ENCODE measurements around the gene MYH3.
"Not testable (repeated sequence)": the region's sequence is repeated elsewhere in the genome, so short reads cannot be mapped to it uniquely, and the experiment has no call there.

The MYH3 gene

GRCh38 chr17:10657148-10657547 is at the start of gene MYH3:
Gene MYH3 (minus strand): TSS chr17:10657309. CDS start chr17:10655064, 2,245 bp downstream.
- DNase-seq = no peak
- in situ Hi-C loops (cut with MboI; ENCODE audit: low pct_unique_long_range_greater_than_20kb, low sequenced_read_pairs) = no loop called here

- no peak for DNase-seq
- in situ Hi-C loops (cut with MboI; ENCODE audit: low pct_unique_long_range_greater_than_20kb, low sequenced_read_pairs) = no loop called here
Observed at GRCh38 chr17:10705727-10706126, 48.6 kb upstream of the MYH3 start.

DNA sequence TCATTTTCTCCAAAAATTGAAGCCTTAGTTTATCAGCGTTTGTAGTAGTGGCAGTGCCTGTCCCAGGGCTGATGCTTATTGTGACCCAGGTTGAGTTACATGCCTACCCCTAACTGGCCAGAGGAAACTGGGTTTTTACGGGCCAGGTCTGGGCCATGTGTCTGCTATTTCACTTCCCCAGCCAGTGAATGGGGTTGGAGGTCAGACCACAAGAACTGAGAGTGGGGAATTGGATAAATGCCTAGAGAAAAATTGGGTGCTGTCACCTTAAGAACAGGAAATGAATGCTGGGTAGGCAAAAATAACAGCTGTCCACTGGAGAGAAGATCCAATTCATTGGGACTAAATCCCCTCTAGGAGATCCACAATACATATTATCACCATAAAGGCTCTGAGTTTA is 45.5 kb upstream of the MYH3 start:
- peak; percentile 63 for DNase-seq
- in situ Hi-C loops (cut with MboI; ENCODE audit: low pct_unique_long_range_greater_than_20kb, low sequenced_read_pairs) = no loop called here

DNA sequence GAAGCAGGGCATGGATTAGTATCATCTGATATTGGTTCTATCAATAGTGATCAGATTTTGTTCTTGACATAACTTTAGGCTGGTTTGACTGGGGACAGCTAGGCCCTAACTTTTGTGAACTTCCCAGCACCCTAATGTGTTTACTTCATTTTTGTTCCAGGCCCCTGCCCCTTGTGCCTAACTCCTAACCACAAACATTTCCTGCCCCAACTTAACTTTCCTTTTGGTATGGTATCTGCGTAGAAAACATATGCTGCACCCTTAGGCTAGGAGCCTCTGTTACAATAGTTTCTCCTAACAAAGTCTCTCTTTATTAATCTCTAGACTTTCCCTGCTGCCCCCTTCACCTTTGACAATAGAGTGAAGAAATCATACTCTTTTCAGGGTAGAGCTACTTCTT is 42.7 kb upstream of the MYH3 start:
- DNase-seq = peak; percentile 59
- in situ Hi-C loops (cut with MboI; ENCODE audit: low pct_unique_long_range_greater_than_20kb, low sequenced_read_pairs) = no loop called here

DNA sequence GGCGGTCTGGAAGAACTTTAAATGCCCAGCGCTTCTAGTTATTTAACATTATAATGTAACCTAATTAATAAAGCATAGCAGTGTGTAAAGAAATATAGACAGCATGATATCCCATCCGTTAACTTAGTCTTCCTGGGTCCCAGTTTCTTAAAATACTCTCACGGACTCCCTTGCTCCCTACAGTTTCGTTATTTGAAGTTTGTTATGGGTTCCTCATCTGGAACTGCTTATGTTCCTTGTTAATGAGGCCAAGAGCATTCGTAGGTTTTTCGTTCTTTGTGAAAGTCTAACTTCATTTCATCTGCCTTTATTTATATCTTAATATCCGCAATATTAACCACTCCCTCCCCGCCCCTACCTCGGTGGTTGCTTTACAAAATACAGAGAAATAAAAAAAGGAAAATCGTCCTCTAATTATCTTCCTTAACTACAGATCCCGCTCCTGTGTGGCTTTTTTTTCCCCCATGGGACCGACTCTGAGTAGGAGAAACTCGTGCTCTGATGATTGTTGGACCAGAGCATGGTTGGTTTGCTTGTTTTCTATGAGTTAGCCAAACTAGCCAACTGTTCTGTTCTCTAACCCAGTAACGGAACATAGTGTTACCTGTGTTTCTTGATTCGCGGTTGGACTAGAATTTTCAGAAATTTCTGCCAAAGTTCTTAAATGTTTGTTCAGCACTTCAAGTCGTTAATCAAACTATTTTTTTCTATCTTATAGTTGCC is 41.1 kb upstream of the MYH3 start:
- in situ Hi-C loops (cut with MboI; ENCODE audit: low pct_unique_long_range_greater_than_20kb, low sequenced_read_pairs) = no loop called here
- peak; percentile 18 for DNase-seq

GRCh38 chr17:10697092-10698081 is 40.3 kb upstream of the MYH3 start, which contains the start of the genes ADPRM and SCO1:
Gene ADPRM (plus strand): TSS chr17:10697594. CDS start chr17:10704927, 7,333 bp downstream.
Gene SCO1 (minus strand): TSS chr17:10697533. CDS start chr17:10697507, 26 bp downstream.
- peak; percentile 92 for DNase-seq
- in situ Hi-C loops (cut with MboI; ENCODE audit: low pct_unique_long_range_greater_than_20kb, low sequenced_read_pairs) = no loop called here

- in situ Hi-C loops (cut with MboI; ENCODE audit: low pct_unique_long_range_greater_than_20kb, low sequenced_read_pairs); DNase-seq: not testable (repeated sequence)
Observed at GRCh38 chr17:10695875-10696407, 38.8 kb upstream of the MYH3 start.

DNA sequence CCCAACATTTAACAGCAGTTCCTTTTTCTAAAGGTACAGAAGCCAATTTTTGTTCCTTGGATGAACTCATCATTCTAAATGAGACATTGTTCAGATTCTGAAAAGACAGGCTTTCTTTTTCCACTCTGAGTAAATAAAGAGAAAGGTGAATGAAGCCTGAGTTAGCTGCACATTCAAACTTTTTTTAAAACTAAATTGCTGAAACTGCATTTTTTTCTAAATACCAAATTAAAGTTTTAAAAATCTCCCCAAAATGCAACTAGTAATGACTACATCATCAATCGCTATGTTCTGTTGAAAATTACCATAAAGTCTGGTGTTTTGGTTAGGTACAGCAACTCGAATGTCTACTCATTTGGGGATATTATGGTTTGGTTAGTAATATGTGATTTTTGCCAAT is 30.4 kb upstream of the MYH3 start:
- no peak for DNase-seq
- in situ Hi-C loops (cut with MboI; ENCODE audit: low pct_unique_long_range_greater_than_20kb, low sequenced_read_pairs) = no loop called here

- in situ Hi-C loops (cut with MboI; ENCODE audit: low pct_unique_long_range_greater_than_20kb, low sequenced_read_pairs) = no loop called here
- DNase-seq = peak; percentile 61
Observed at GRCh38 chr17:10683853-10684252, 26.7 kb upstream of the MYH3 start.

- no peak for DNase-seq
- in situ Hi-C loops (cut with MboI; ENCODE audit: low pct_unique_long_range_greater_than_20kb, low sequenced_read_pairs) = no loop called here
Observed at GRCh38 chr17:10681866-10682446, 24.8 kb upstream of the MYH3 start.

GRCh38 chr17:10674704-10675103 is 17.6 kb upstream of the MYH3 start:
- in situ Hi-C loops (cut with MboI; ENCODE audit: low pct_unique_long_range_greater_than_20kb, low sequenced_read_pairs) = no loop called here
- no peak for DNase-seq

DNA sequence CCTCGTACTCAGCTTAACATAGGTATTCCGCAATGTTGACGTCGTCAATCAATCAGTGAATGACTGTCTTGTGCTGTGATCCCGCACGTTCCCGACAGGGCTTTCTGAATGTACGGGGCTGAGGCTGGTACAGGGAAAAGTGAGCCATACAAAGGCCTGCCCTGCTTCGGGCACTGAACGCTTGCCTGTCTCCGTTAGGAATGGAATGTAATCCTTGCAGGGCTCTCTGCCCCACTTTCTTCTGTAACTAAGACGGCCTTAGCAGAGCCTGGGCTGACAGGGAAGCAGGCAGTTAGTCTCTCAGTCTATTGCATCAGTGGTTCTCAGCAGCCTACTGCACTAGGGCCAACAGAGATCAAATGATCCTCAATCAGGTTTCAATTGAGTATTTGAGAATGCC is 16.2 kb upstream of the MYH3 start:
- in situ Hi-C loops (cut with MboI; ENCODE audit: low pct_unique_long_range_greater_than_20kb, low sequenced_read_pairs) = no loop called here
- DNase-seq = no peak

- in situ Hi-C loops (cut with MboI; ENCODE audit: low pct_unique_long_range_greater_than_20kb, low sequenced_read_pairs) = no loop called here
- no peak for DNase-seq
Observed at GRCh38 chr17:10668775-10669174, 11.7 kb upstream of the MYH3 start.

DNA sequence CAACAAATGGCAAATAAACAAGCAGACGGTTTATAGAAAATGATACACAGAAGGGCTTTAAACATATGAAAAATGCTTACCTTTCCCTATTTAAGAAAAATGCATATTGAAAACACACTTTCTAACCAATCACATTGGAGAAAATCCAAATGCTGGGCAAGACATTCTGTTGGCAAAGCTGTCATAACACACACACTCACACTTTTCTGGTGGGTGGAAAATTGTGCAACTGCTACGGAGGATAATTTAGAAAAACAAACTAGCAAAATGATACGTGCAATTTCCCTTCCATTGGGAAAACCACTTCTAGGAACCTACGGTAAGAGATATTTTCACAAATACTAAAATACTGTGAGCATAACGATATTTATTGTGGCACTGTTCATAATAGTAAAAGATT is 9.8 kb upstream of the MYH3 start:
- no peak for DNase-seq
- in situ Hi-C loops (cut with MboI; ENCODE audit: low pct_unique_long_range_greater_than_20kb, low sequenced_read_pairs) = no loop called here

DNA sequence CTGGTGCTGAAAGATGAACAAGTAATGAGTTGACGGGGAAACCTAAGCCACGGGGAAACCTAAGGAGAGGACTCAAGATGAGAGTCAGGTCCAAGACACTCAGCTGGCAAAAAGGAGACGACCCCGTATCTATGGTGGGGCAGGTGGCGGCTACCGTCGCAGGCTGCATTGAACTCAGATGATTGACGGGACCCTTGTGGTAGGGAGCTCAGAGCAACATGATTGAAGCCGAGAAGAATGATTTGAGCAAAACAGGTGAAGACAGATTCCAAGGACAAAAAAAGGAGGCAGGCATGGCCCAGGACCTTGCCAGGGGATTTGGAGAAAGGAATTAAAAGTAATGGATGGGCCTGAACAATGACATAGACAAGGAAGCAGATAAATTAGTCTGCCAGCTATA is 7.5 kb upstream of the MYH3 start:
- DNase-seq = no peak
- in situ Hi-C loops (cut with MboI; ENCODE audit: low pct_unique_long_range_greater_than_20kb, low sequenced_read_pairs) = no loop called here

DNA sequence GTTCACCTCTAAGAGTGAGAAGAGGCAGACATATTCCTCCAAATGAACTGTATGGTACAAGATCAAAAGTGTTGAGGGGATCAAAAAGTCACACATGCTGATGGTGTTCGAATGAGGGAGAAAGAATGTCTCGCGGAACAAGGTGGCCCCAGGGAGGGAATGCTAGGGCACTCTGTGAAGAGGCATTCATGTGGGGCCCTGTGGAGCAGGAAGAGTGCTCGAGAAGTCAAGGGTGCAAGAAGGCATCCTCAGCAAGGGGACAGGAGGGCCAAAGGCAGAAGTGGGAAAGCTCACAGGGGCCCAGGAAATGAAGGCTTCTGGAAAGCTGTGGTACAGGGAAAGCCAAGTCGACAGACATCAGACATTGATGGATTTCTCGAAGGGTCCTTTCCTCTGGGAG is 6.1 kb upstream of the MYH3 start:
- in situ Hi-C loops (cut with MboI; ENCODE audit: low pct_unique_long_range_greater_than_20kb, low sequenced_read_pairs) = no loop called here
- DNase-seq = no peak

DNA sequence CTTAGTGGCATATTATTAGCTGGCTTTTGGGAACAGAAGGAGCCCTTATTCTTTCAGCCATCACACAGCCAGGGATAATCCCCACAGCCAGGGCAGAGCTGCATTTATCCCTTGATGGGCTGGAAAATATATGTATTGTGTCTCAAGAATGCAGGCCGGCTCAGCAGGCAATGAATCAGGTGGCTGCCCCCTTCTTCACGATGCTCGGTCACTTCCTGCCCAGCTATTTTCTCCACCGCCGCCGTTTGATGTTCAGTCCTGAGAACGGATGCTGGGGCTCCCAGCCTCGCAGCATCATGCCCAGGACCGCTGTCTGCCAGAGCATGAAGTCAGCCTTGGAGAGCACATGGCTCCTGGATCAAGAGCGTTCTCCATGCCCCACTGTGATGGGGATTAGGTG is 4.3 kb upstream of the MYH3 start:
- no peak for DNase-seq
- in situ Hi-C loops (cut with MboI; ENCODE audit: low pct_unique_long_range_greater_than_20kb, low sequenced_read_pairs) = no loop called here

DNA sequence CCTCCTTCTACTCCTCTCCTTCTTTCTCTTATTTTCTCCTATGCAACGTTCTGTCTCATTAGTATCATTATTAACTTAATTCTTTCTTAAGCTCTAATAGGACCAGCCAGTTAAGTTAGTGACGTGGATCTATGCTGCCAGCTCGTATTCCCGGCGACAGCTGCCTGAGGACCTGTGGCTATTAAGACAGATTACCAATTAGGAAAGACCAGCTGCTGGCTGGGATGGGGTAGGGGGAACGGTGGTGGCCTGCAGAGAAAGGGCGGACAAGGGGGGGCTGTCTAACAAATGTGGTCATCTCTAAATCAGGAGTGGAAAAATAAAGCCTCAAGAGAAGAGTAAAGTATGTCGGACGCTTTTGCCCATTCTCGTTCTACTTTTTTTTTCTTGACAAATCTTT is 770 bp upstream of the MYH3 start:
- in situ Hi-C loops (cut with MboI; ENCODE audit: low pct_unique_long_range_greater_than_20kb, low sequenced_read_pairs) = no loop called here
- no peak for DNase-seq

GRCh38 chr17:10653987-10654386 is 3.1 kb downstream of the MYH3 start:
- in situ Hi-C loops (cut with MboI; ENCODE audit: low pct_unique_long_range_greater_than_20kb, low sequenced_read_pairs) = no loop called here
- no peak for DNase-seq

Data from KBM-7 (cell line).